Measurements from ENCODE around the gene TENM4.

DNA sequence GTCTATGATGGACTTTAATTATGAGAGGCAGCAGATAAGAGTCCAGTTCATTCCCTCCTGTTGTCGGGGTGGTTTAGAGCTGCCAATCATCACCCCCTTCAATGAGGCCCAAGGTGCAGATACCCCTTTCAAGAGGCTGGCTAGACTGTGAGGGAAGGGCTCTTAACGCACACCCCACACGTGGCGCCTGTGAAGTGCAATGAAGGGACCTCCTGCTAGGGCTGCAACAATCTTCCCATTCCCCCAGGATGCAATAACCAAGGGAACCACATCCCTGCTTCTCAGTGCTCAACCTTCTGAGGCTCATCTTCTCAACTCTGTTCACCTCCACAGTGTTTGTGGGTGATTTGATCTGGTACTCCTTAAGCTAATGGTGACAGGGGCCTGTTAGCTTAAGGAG is 19.0 kb downstream of the TENM4 start:
- no peak for TF ChIP-seq ZNF768 (tag by site-specific recombination; IDR thresholded peaks at IDR 0.05)
- TF ChIP-seq, protein P1, sequence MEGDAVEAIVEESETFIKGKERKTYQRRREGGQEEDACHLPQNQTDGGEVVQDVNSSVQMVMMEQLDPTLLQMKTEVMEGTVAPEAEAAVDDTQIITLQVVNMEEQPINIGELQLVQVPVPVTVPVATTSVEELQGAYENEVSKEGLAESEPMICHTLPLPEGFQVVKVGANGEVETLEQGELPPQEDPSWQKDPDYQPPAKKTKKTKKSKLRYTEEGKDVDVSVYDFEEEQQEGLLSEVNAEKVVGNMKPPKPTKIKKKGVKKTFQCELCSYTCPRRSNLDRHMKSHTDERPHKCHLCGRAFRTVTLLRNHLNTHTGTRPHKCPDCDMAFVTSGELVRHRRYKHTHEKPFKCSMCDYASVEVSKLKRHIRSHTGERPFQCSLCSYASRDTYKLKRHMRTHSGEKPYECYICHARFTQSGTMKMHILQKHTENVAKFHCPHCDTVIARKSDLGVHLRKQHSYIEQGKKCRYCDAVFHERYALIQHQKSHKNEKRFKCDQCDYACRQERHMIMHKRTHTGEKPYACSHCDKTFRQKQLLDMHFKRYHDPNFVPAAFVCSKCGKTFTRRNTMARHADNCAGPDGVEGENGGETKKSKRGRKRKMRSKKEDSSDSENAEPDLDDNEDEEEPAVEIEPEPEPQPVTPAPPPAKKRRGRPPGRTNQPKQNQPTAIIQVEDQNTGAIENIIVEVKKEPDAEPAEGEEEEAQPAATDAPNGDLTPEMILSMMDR (tag by site-specific recombination; IDR thresholded peaks at IDR 0.05): no peak
- no peak for TF ChIP-seq ZNF248 (tag by site-specific recombination; IDR thresholded peaks at IDR 0.05)
- TF ChIP-seq SETDB1 (IDR thresholded peaks at IDR 0.05; ENCODE audit: insufficient read length, low read length): no peak
- TF ChIP-seq ZNF76 (tag by site-specific recombination; IDR thresholded peaks at IDR 0.05; ENCODE audit: borderline replicate concordance, low read depth): no peak
- no peak for TF ChIP-seq ZNF169 (tag by site-specific recombination; IDR thresholded peaks at IDR 0.05)
- peak; percentile 47 for TF ChIP-seq ZIC2 (tag by site-specific recombination; IDR thresholded peaks at IDR 0.05)
- TF ChIP-seq ZNF777 (tag by site-specific recombination; IDR thresholded peaks at IDR 0.05; ENCODE audit: borderline replicate concordance): no peak
